Testis (tissue), 2 donors: ENCODE results near the gene CCNF.

Experiments used
- POLR2A ChIP-seq: fragments of 450-650 bp; IDR thresholded peaks from one replicate; pipeline ENCODE4 v1.6.1; 2017; ENCODE audit warnings: antibody characterized with exemption, mild to moderate bottlenecking, moderate library complexity
- TF ChIP-seq, protein P1 (sequence below), 3 experiments: fragments of 450-650 bp in 2 of 3; fragments of 200-600 bp in 1 of 3; sonication (generic) in 1 of 3; IDR thresholded peaks; one replicate each; pipeline ENCODE4 v1.5.1; 2016 to 2019; ENCODE audit warnings: antibody characterized with exemption in 3 of 3, mild to moderate bottlenecking in 2 of 3, moderate library complexity in 1 of 3

DNA sequence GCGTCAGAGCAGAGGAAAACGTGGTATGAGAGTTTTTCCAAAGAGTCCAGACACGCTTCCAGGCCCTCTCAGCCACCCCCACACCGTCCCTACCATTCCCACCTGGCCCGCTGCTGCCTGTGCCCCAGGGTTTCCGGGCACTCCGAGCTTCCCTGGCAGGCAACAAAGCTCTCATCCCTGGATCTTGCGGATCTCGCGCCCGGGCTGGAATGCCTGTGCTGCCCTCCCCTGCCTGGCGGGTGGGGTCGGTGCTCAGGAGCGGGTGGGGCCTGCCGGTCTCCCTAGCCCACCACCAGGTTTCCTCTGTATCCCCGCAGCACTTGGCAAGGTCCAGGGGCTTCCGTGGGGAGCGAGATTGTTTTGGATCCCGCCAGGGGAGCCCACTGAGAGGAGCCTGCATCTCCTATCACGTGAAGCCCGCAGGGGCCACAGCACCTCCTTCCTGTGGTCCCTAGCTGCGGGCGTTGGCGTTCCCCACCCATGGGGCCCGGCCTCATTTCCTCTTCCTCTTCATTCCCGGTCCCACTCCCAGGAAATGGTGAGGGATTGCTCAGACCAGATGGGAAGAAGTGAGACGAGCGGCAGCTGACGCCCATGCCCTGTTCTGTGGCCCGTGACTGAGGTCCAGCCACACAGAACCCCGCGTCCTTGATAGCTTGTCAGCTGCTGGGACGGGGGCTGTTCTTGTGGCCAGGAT lies 56.7 kb downstream of the CCNF start:
- TF ChIP-seq, protein P1, sequence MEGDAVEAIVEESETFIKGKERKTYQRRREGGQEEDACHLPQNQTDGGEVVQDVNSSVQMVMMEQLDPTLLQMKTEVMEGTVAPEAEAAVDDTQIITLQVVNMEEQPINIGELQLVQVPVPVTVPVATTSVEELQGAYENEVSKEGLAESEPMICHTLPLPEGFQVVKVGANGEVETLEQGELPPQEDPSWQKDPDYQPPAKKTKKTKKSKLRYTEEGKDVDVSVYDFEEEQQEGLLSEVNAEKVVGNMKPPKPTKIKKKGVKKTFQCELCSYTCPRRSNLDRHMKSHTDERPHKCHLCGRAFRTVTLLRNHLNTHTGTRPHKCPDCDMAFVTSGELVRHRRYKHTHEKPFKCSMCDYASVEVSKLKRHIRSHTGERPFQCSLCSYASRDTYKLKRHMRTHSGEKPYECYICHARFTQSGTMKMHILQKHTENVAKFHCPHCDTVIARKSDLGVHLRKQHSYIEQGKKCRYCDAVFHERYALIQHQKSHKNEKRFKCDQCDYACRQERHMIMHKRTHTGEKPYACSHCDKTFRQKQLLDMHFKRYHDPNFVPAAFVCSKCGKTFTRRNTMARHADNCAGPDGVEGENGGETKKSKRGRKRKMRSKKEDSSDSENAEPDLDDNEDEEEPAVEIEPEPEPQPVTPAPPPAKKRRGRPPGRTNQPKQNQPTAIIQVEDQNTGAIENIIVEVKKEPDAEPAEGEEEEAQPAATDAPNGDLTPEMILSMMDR (IDR thresholded peaks at IDR 0.05), result no peak
- no peak for TF ChIP-seq POLR2A
